Measurements from ENCODE around the gene CDK5RAP2. TPM values are rescaled to one million over a fixed set of nuclear protein-coding genes. Genes with fewer than 3 reads are reported as not detected.

Gene CDK5RAP2
- total RNA-seq, 1 experiment from 2014 or later: 50.0 TPM

GRCh38 chr9:120391691-120392090 is 188.3 kb downstream of the CDK5RAP2 start:
- Mint-ChIP-seq H3K27ac (ENCODE audit: low read depth, unreplicated experiment) (no peak overlapping the region), H3K27me3 (ENCODE audit: insufficient read depth, unreplicated experiment) (no peaks in the 10 kb centered on the region)
- intact Hi-C loops (cut with micrococcal nuclease): no loop called here

GRCh38 chr9:120390637-120391190 is 189.3 kb downstream of the CDK5RAP2 start:
- Mint-ChIP-seq H3K9me3 (ENCODE audit: unreplicated experiment) (no peaks in the 10 kb centered on the region), H3K27me3 (ENCODE audit: insufficient read depth, unreplicated experiment) (no peaks in the 10 kb centered on the region), H3K4me3 (ENCODE audit: unreplicated experiment) (no peak overlapping the region), H3K27ac (ENCODE audit: low read depth, unreplicated experiment) (no peak overlapping the region), H3K4me1 (ENCODE audit: insufficient read depth, unreplicated experiment) (peaks cover 35% of the 10 kb centered on the region), H3K36me3 (ENCODE audit: insufficient read depth, unreplicated experiment) (peaks cover 43% of the 10 kb centered on the region)
- no peak for TF ChIP-seq CTCF (IDR thresholded peaks at IDR 0.05; ENCODE audit: unreplicated experiment)
- POLR2A ChIA-PET: no interaction called here
- DNase-seq (ENCODE audit: unreplicated experiment): no peak
- intact Hi-C loops (cut with micrococcal nuclease): no loop called here
- BruUV-seq (replicated peaks): no TSS peak
- CTCF ChIA-PET: interaction anchor here (0.6 kb wide), 1 partner anchor 1015 kb away, joined by 3 read pairs; no protein-coding TSS in a partner anchor

More at GRCh38 chr9:120391691-120392090, 188.3 kb downstream of the CDK5RAP2 start:
- ChIA-PET POLR2A (no interaction called here), CTCF (interaction anchor here (0.8 kb wide), 1 partner anchor 21 kb away, joined by 4 read pairs; no protein-coding TSS in a partner anchor)
- no peak for TF ChIP-seq CTCF (IDR thresholded peaks at IDR 0.05; ENCODE audit: unreplicated experiment)
- no peak overlapping the region for H3K4me3 Mint-ChIP-seq (ENCODE audit: unreplicated experiment)
- H3K9me3 Mint-ChIP-seq (ENCODE audit: unreplicated experiment): no peaks in the 10 kb centered on the region
- BruUV-seq (replicated peaks): no TSS peak
- no peak for DNase-seq (ENCODE audit: unreplicated experiment)
- H3K36me3 Mint-ChIP-seq (ENCODE audit: insufficient read depth, unreplicated experiment): peaks cover 48% of the 10 kb centered on the region
- peaks cover 28% of the 10 kb centered on the region for H3K4me1 Mint-ChIP-seq (ENCODE audit: insufficient read depth, unreplicated experiment)

- H3K27ac Mint-ChIP-seq (ENCODE audit: low read depth, unreplicated experiment): no peak overlapping the region
- no peaks in the 10 kb centered on the region for H3K27me3 Mint-ChIP-seq (ENCODE audit: insufficient read depth, unreplicated experiment)
- H3K4me1 Mint-ChIP-seq (ENCODE audit: insufficient read depth, unreplicated experiment): peaks cover 34% of the 10 kb centered on the region
- no peak for DNase-seq (ENCODE audit: unreplicated experiment)
- ChIA-PET CTCF (no interaction called here), POLR2A (interaction anchor here (0.5 kb wide), 1 partner anchor 9 kb away, joined by 4 read pairs; no protein-coding TSS in a partner anchor)
- TF ChIP-seq CTCF (IDR thresholded peaks at IDR 0.05; ENCODE audit: unreplicated experiment): no peak
- H3K9me3 Mint-ChIP-seq (ENCODE audit: unreplicated experiment): no peaks in the 10 kb centered on the region
- H3K36me3 Mint-ChIP-seq (ENCODE audit: insufficient read depth, unreplicated experiment): peaks cover 43% of the 10 kb centered on the region
- H3K4me3 Mint-ChIP-seq (ENCODE audit: unreplicated experiment): no peak overlapping the region
- intact Hi-C loops (cut with micrococcal nuclease): no loop called here
- no TSS peak for BruUV-seq (replicated peaks)
Measured at GRCh38 chr9:120389867-120390266, 190.1 kb downstream of the CDK5RAP2 start.

GRCh38 chr9:120389300-120389699 is 190.7 kb downstream of the CDK5RAP2 start:
- H3K4me3 Mint-ChIP-seq (ENCODE audit: unreplicated experiment): no peak overlapping the region
- intact Hi-C loops (cut with micrococcal nuclease): no loop called here
- ChIA-PET POLR2A (no interaction called here), CTCF (no interaction called here)
- no peak for TF ChIP-seq CTCF (IDR thresholded peaks at IDR 0.05; ENCODE audit: unreplicated experiment)
- no peaks in the 10 kb centered on the region for H3K9me3 Mint-ChIP-seq (ENCODE audit: unreplicated experiment)
- no TSS peak for BruUV-seq (replicated peaks)
- no peak overlapping the region for H3K27ac Mint-ChIP-seq (ENCODE audit: low read depth, unreplicated experiment)
- peaks cover 43% of the 10 kb centered on the region for H3K36me3 Mint-ChIP-seq (ENCODE audit: insufficient read depth, unreplicated experiment)
- DNase-seq (ENCODE audit: unreplicated experiment): no peak
- no peaks in the 10 kb centered on the region for H3K27me3 Mint-ChIP-seq (ENCODE audit: insufficient read depth, unreplicated experiment)
- peaks cover 28% of the 10 kb centered on the region for H3K4me1 Mint-ChIP-seq (ENCODE audit: insufficient read depth, unreplicated experiment)
